ENCODE measurements around the gene LCE1D.

LCE1D gene, protein sequence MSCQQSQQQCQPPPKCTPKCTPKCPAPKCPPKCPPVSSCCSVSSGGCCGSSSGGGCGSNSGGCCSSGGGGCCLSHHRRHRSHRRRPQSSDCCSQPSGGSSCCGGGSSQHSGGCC

GRCh38 chr1:152796421-152796820, at the start of gene LCE1D:
TSS of gene LCE1D (plus strand) at chr1:152796721. CDS start at chr1:152797795, 1,074 bp downstream.
- Histone ChIP-seq H3K27ac (no peak within 1 kb of the TSS), H4K20me1 (no peaks in the 10 kb centered on the region), H3K27me3 (no peaks in the 10 kb centered on the region), H3K4me1 (peaks cover 0 to 9% (median 0%) of the 10 kb centered on the region in 10 experiments; a peak in 1 of 20 replicates), H3K9ac (no peak within 1 kb of the TSS), H3K4me3 (no peak within 1 kb of the TSS), H3K36me3 (no peaks in the 10 kb centered on the region), H3K4me2 (no peak within 1 kb of the TSS), H3K9me3 (replicated peaks in 1 of 11) (no peaks in the 10 kb centered on the region)
- no peak for TF ChIP-seq Cebpa-rat (IDR thresholded peaks at IDR 0.05)

DNA sequence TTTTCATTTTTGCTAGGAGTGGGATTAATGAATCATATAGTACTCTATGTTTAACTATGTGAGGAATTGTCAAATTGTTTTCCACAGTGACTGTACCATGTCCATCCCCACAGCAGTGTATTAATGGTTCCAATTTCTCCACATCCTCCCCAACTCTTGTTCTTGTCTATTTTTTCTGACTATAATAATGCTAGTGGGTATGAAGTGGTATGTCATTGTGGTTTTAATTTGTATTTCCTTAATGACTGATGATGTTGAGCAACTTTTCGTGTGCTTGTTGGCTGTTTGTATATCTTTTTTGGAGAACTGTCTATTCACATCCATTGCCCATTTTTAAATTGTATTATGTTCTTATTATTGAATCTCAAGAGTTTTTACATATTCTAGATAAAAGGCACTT, 48.7 kb upstream of the LCE1D start:
- no peaks in the 10 kb centered on the region for H3K36me3 ChIP-seq
- H3K9me3 ChIP-seq (replicated peaks in 1 of 11): no peaks in the 10 kb centered on the region
- H3K4me2 ChIP-seq: no peak overlapping the region
- H3K27ac ChIP-seq: no peak overlapping the region
- H3K4me3 ChIP-seq: no peak overlapping the region
- H3K4me1 ChIP-seq: peaks cover 0 to 33% (median 0%) of the 10 kb centered on the region in 10 experiments; a peak in 6 of 20 replicates
- peaks cover 0 to 13% (median 0%) of the 10 kb centered on the region in 11 experiments; a peak in 2 of 22 replicates for H3K27me3 ChIP-seq
- no peak overlapping the region for H3K9ac ChIP-seq
- H4K20me1 ChIP-seq: no peaks in the 10 kb centered on the region; a peak in 1 of 22 replicates
- peak in 1 of 11 experiments; percentile 45; a peak in 1 of 22 replicates for TF ChIP-seq Cebpa-rat (IDR thresholded peaks at IDR 0.05)

DNA sequence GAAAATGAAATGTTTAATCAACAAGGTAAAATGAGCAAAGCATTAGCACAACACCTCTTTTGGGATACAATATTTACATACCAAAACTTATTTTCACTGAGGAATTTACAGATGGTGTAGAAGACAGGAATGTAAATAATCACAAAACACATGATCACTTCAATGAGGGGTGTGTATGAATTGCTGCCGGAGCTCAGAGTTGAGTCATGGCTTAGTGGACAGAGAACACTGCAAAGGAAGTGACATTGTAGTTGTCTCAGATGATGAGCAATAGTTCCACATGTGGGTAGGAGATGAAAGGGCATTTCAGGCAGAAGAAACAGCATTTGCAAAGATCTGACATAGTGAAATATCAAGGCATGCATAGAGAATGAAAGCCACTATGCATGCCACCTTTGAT, 44.3 kb upstream of the LCE1D start:
- no peak overlapping the region for H3K4me3 ChIP-seq
- peak overlapping the region in 3 of 11 experiments; percentile 32 to 46 (median 36); a peak in 6 of 22 replicates for H3K4me2 ChIP-seq
- H3K27ac ChIP-seq: no peak overlapping the region
- TF ChIP-seq Cebpa-rat (IDR thresholded peaks at IDR 0.05): no peak
- no peaks in the 10 kb centered on the region for H3K36me3 ChIP-seq
- H3K4me1 ChIP-seq: peaks cover 0 to 13% (median 0%) of the 10 kb centered on the region in 10 experiments; a peak in 6 of 20 replicates
- no peaks in the 10 kb centered on the region for H3K9me3 ChIP-seq (replicated peaks in 1 of 11)
- H3K27me3 ChIP-seq: peaks cover 0 to 7% (median 0%) of the 10 kb centered on the region in 11 experiments; a peak in 2 of 22 replicates
- no peak overlapping the region for H3K9ac ChIP-seq
- no peaks in the 10 kb centered on the region for H4K20me1 ChIP-seq

- Histone ChIP-seq H3K27ac (no peak overlapping the region), H3K9ac (no peak overlapping the region), H3K4me2 (no peak overlapping the region), H3K4me1 (peaks cover 0 to 7% (median 0%) of the 10 kb centered on the region in 10 experiments; a peak in 6 of 20 replicates), H3K4me3 (no peak overlapping the region), H3K9me3 (replicated peaks in 1 of 11) (no peaks in the 10 kb centered on the region), H3K36me3 (no peaks in the 10 kb centered on the region), H3K27me3 (peaks cover 0 to 7% (median 0%) of the 10 kb centered on the region in 11 experiments; a peak in 2 of 22 replicates), H4K20me1 (no peaks in the 10 kb centered on the region)
- no peak for TF ChIP-seq Cebpa-rat (IDR thresholded peaks at IDR 0.05)
Observed at GRCh38 chr1:152753586-152753985, 42.9 kb upstream of the LCE1D start.

- Histone ChIP-seq H3K4me2 (no peak overlapping the region), H4K20me1 (no peaks in the 10 kb centered on the region), H3K9ac (no peak overlapping the region), H3K4me3 (no peak overlapping the region), H3K27me3 (0 out of 22 replicates have a peak, but pooled peaks cover 0 to 3% (median 0%) of the 10 kb centered on the region in 11 experiments), H3K27ac (no peak overlapping the region), H3K4me1 (peaks cover 0 to 7% (median 0%) of the 10 kb centered on the region in 10 experiments; a peak in 6 of 20 replicates), H3K9me3 (replicated peaks in 1 of 11) (no peaks in the 10 kb centered on the region), H3K36me3 (no peaks in the 10 kb centered on the region)
- TF ChIP-seq Cebpa-rat (IDR thresholded peaks at IDR 0.05): no peak
Observed at GRCh38 chr1:152756872-152757271, 39.6 kb upstream of the LCE1D start.

- Histone ChIP-seq H3K27ac (no peak within 1 kb of the TSS), H3K4me2 (no peak within 1 kb of the TSS), H3K36me3 (no peaks in the 10 kb centered on the region), H3K4me1 (0 out of 20 replicates have a peak, but pooled peaks cover 0 to under 1% (median 0%) of the 10 kb centered on the region in 10 experiments), H3K9me3 (replicated peaks in 1 of 11) (no peaks in the 10 kb centered on the region), H3K27me3 (0 out of 22 replicates have a peak, but pooled peaks cover 0 to 3% (median 0%) of the 10 kb centered on the region in 11 experiments), H4K20me1 (no peaks in the 10 kb centered on the region), H3K4me3 (no peak within 1 kb of the TSS), H3K9ac (no peak within 1 kb of the TSS)
- no peak for TF ChIP-seq Cebpa-rat (IDR thresholded peaks at IDR 0.05)
Observed at GRCh38 chr1:152757747-152758146, 38.8 kb upstream of the LCE1D start, which contains the start of gene KPRP. TSS of gene KPRP (plus strand) at chr1:152758025. CDS start at chr1:152759589, 1,564 bp downstream.

DNA sequence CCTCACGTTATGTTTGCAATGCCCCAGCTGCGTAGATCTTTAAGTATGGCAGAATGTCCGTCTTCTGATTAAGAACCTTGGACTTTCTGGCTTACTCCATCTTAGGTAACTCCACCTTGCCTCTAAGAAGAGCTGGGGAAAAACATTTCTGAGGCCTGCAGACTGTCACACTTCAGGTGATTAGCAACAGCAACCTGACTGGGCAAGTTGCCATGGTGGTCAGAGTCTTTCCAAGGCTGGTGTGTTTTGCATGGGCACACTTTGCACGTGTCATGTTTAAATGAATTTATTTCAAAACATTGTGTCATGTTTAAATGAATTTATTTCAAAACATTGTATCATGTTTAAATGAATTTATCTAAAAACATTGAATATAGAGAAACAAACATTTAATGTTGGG, 37.9 kb upstream of the LCE1D start:
- TF ChIP-seq Cebpa-rat (IDR thresholded peaks at IDR 0.05): no peak
- no peaks in the 10 kb centered on the region for H4K20me1 ChIP-seq
- H3K27me3 ChIP-seq: 0 out of 22 replicates have a peak, but pooled peaks cover 0 to 3% (median 0%) of the 10 kb centered on the region in 11 experiments
- H3K4me2 ChIP-seq: no peak overlapping the region
- no peaks in the 10 kb centered on the region for H3K36me3 ChIP-seq
- no peak overlapping the region for H3K4me3 ChIP-seq
- H3K27ac ChIP-seq: no peak overlapping the region
- H3K9me3 ChIP-seq (replicated peaks in 1 of 11): no peaks in the 10 kb centered on the region
- H3K9ac ChIP-seq: no peak overlapping the region
- H3K4me1 ChIP-seq: no peaks in the 10 kb centered on the region

DNA sequence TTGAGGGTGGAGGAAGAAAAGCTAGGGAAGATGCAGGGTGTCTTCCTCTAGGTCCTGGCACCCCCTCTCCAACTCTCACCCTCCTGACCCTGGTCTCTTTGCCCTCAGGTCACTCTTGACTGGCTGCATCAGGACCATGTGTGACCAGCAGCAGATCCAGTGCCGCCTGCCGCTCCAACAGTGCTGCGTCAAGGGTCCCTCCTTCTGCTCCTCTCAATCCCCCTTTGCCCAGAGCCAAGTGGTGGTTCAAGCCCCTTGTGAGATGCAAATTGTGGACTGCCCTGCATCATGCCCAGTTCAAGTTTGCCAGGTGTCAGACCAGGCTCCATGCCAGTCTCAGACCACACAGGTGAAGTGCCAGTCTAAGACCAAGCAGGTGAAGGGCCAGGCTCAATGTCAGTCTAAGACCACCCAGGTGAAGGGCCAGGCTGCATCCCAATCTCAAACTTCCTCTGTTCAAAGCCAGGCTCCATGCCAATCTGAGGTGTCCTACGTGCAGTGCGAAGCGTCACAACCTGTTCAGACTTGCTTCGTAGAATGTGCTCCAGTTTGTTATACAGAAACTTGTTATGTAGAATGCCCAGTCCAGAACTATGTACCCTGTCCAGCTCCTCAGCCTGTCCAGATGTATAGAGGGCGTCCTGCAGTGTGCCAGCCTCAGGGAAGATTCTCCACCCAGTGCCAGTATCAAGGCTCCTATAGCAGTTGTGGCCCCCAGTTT, 36.9 kb upstream of the LCE1D start:
- H3K4me1 ChIP-seq: no peaks in the 10 kb centered on the region
- H3K27me3 ChIP-seq: 0 out of 22 replicates have a peak, but pooled peaks cover 0 to 1% (median 0%) of the 10 kb centered on the region in 11 experiments
- no peak overlapping the region for H3K4me2 ChIP-seq
- no peak for TF ChIP-seq Cebpa-rat (IDR thresholded peaks at IDR 0.05)
- H3K27ac ChIP-seq: no peak overlapping the region
- H3K9me3 ChIP-seq (replicated peaks in 1 of 11): no peaks in the 10 kb centered on the region
- H3K9ac ChIP-seq: no peak overlapping the region
- no peak overlapping the region for H3K4me3 ChIP-seq
- H4K20me1 ChIP-seq: no peaks in the 10 kb centered on the region
- H3K36me3 ChIP-seq: no peaks in the 10 kb centered on the region

GRCh38 chr1:152760551-152761190, 35.9 kb upstream of the LCE1D start:
- TF ChIP-seq Cebpa-rat (IDR thresholded peaks at IDR 0.05): no peak
- Histone ChIP-seq H3K4me3 (no peak overlapping the region), H4K20me1 (no peaks in the 10 kb centered on the region), H3K4me1 (no peaks in the 10 kb centered on the region), H3K27ac (no peak overlapping the region), H3K27me3 (no peaks in the 10 kb centered on the region), H3K9me3 (replicated peaks in 1 of 11) (no peaks in the 10 kb centered on the region), H3K4me2 (no peak overlapping the region), H3K36me3 (no peaks in the 10 kb centered on the region), H3K9ac (no peak overlapping the region)
